Rectal smooth muscle tissue (tissue), 1 donor: Measurements from ENCODE around the gene TK2.
"Not testable (repeated sequence)": the region's sequence is repeated elsewhere in the genome, so short reads cannot be mapped to it uniquely, and the experiment has no call there.

Experiments used
- H3K27ac ChIP-seq: one replicate; pipeline ENCODE4 v1.7.0; 2013; ENCODE audit warnings: low read depth, low read length, inconsistent platforms
- H3K27me3 ChIP-seq: one replicate; pipeline ENCODE4 v1.7.0; 2013; ENCODE audit warnings: low read length; ENCODE audit not compliant: control insufficient read depth, insufficient read depth
- H3K36me3 ChIP-seq: one replicate; pipeline ENCODE4 v1.7.0; 2013; ENCODE audit warnings: low read length; ENCODE audit not compliant: control insufficient read depth, insufficient read depth
- H3K4me1 ChIP-seq: one replicate; pipeline ENCODE4 v1.7.0; 2013; ENCODE audit warnings: low read length; ENCODE audit not compliant: control insufficient read depth, insufficient read depth
- H3K4me3 ChIP-seq: one replicate; pipeline ENCODE4 v1.7.0; 2013; ENCODE audit warnings: low read length
- H3K9ac ChIP-seq: one replicate; pipeline ENCODE4 v1.7.0; 2013; ENCODE audit warnings: low read length

The TK2 gene

DNA sequence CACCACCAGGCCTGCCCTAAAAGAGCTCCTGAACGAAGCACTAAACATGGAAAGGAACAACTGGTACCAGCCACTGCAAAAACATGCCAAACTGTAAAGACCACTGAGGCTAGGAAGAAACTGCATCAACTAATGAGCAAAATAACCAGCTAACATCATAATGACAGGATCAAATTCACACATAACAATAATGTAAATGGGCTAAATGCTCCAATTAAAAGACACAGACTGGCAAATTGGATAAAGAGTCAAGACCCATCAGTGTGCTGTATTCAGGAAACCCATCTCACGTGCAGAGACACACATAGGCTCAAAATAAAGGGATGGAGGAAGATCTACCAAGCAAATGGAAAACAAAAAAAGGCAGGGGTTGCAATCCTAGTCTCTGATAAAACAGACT is 52.0 kb downstream of the TK2 start:
- not testable (repeated sequence) for H3K4me3 ChIP-seq, H3K4me1 ChIP-seq, H3K27me3 ChIP-seq, H3K9ac ChIP-seq, H3K27ac ChIP-seq, H3K36me3 ChIP-seq

DNA sequence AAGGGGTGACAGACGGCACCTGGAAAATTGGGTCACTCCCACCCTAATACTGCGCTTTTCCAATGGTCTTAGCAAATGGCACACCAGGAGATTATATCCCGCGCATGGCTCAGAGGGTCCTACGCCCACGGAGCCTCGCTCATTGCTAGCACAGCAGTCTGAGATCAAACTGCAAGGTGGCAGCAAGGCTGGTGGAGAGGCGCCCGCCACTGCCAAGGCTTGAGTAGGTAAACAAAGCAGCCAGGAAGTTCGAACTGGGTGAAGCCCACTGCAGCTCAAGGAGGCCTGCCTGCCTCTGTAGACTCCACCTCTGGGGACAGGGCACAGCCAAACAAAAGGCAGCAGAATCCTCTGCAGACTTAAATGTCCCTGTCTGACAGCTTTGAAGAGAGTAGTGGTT is 53.7 kb downstream of the TK2 start:
- not testable (repeated sequence) for H3K27me3 ChIP-seq, H3K36me3 ChIP-seq, H3K27ac ChIP-seq, H3K9ac ChIP-seq, H3K4me1 ChIP-seq, H3K4me3 ChIP-seq

DNA sequence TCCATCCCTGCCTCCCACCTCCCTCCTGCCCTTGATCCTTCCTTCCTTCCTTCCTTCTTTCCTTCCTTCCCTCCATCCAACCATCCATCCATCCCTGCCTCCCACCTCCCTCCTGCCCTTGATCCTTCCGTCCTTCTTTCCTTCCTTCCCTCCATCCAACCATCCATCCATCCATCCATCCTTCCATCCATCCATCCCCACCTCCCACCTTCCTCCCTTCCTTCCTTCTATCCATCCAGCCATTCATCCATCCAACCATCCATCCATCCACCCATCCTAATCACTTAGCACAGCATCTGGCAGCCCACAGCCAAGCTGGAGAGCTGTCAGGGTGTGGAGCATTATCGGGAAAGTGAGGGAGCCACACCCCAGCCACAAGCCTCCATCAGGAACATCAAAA is 54.5 kb downstream of the TK2 start:
- Histone ChIP-seq H3K9ac (no peak overlapping the region), H3K4me1 (no peaks in the 10 kb centered on the region), H3K27ac (no peak overlapping the region), H3K36me3 (no peaks in the 10 kb centered on the region), H3K4me3 (no peak overlapping the region), H3K27me3 (no peaks in the 10 kb centered on the region)

DNA sequence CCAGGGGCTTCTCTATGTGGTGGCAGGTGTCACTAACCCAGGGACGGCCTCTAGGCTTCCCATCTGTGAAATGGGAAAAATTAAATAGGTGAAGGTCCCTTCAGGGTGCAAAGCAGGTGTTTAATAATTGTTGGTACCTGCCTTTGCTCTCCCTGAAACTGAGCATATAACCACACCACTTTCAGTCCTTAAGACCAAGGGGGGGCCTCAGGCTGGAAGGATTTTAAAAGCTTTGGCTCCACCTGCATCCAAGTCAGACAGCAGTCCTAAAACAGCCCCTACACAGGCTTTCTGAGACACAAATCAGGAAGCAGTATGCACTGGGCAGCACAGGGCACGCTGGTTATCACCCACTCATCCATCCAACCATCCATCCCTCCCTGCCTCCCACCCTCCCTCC is 55.0 kb downstream of the TK2 start:
- no peaks in the 10 kb centered on the region for H3K36me3 ChIP-seq
- no peak overlapping the region for H3K27ac ChIP-seq
- H3K27me3 ChIP-seq = no peaks in the 10 kb centered on the region
- no peak overlapping the region for H3K4me3 ChIP-seq
- H3K4me1 ChIP-seq = no peaks in the 10 kb centered on the region
- H3K9ac ChIP-seq = no peak overlapping the region

DNA sequence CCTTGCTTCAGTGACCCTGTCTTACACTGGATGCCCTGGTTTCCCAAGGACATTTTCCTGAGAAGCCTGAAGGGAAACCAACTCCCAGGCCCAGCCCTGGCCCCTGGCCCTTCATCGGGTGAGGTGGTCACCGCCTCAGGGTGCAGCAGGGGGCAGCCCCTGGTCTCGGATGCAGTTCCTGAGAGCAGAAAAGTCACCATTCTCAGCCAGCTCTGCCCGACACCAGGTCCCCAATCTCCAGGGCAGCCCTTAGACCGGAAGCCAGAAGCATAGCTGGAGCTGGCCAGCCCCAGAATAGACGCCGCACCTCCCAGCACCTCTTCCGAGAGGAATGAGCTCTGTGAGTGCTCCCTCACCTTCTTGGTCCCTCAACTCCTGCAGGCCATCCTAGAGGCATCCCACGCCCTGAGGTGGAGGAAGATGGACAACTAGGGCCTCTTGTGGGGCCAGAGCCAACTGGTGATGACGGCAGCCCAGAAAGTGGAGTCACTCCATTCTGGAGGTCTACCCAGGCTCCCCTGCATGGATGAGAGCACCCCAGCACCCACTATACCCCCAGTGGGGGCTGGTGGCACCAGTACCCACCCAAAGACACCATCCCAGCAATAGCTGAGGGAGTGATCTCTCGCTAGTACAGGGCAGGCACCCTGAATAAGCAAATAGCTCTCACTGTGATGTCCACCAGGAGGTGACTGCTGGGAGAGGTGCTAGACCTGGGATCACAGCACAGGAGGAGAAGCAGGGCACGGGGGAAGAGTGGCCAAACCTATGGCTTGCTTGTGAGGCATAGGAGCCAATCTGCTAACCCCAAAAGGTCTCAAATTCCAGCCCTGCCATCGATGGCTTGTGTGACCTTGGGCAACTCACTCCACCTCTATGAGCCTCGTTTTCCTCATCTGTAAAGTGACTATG is 56.2 kb downstream of the TK2 start:
- H3K4me1 ChIP-seq = no peaks in the 10 kb centered on the region

DNA sequence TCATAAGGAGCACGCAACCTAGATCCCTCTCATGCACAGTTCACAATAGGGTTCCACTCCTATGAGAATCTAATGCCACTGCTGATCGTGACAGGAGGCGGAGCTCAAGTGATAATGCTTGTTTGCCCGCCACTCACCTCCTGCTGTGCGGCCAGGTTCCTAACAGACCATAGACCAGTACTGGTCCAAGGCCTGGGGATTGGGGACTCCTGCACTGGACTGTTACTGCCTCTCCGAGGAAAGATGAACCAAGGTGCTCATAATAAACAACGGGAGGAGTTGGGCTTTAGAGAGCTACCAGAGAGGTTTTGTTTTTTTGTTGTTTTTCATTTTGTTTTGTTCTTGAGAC is 58.2 kb downstream of the TK2 start:
- Histone ChIP-seq H3K27me3 (no peaks in the 10 kb centered on the region), H3K36me3 (no peaks in the 10 kb centered on the region), H3K4me3 (no peak overlapping the region), H3K4me1 (peaks cover 5% of the 10 kb centered on the region), H3K9ac (no peak overlapping the region), H3K27ac (no peak overlapping the region)

More for the DNA sequence above, 56.2 kb downstream of the TK2 start:
- Histone ChIP-seq H3K27ac (no peak overlapping the region), H3K4me3 (no peak overlapping the region), H3K36me3 (no peaks in the 10 kb centered on the region), H3K27me3 (no peaks in the 10 kb centered on the region), H3K9ac (no peak overlapping the region)

DNA sequence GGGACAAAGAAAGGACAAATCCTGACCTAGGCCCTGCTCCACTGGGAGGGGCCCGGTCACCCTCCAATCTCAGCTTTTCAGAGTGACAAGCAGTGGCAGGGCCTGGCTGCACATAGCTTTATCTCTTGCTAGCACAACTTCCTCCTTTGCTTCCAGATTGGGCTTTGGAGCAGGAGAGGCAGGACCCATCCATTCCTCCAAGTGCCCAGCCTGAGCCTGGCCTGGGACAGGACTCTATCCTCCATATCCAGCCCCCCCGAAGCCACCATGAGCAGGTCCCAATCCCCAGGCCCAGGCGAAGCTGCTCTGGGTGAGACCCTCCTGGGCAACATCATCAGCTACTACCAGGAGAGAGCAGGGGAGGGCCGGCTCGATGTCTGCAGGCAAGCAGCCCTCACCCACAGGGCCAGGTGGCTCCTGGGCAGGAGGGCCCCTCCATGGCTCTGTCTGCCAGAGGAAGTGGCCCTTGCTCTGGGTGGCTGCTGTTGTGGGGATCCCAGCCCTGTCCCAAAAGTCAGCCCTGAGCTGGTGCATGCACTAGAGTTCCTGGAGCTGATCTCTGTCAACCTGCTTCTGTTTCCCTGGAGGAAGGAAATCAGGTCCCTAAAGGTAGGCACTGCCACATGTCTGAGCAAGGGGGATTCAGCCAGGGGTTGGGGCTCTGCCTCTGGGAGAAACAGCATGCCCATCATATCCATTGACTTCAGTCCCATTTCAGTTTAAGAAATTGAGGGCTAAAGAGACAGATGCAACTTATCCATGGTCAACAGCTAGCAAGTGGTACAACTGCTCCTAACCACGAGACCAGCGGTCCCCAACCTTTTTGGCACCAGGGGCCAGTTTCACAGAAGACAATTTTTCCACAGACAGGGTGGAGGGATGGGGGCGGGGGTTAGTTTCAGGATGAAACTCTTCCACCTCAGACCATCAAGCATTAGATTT is 58.9 kb downstream of the TK2 start:
- no peaks in the 10 kb centered on the region for H3K27me3 ChIP-seq
- H3K27ac ChIP-seq = no peak overlapping the region
- no peak overlapping the region for H3K4me3 ChIP-seq
- peaks cover 8% of the 10 kb centered on the region for H3K4me1 ChIP-seq
- no peaks in the 10 kb centered on the region for H3K36me3 ChIP-seq
- H3K9ac ChIP-seq = no peak overlapping the region

DNA sequence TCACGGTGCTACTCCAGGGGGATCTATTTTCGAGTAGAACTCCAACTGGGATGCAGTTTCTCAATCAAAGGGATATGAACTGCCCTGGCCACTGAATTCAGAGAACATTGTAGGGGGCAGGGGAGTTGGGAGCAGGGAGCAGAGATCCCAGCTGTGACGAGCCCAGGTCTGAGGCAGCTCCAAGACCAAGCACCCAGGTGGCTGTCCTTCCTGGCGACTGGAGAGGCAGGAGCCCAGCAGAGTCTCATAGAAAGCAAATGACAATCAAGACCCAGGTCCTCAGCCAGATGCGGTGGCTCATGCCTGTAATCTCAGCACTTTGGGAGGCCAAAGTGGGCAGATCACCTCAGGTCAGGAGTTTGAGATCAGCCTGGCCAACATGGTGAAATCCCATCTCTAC is 60.1 kb downstream of the TK2 start:
- H3K9ac ChIP-seq = no peak overlapping the region
- H3K27ac ChIP-seq = no peak overlapping the region
- no peaks in the 10 kb centered on the region for H3K27me3 ChIP-seq
- H3K36me3 ChIP-seq = no peaks in the 10 kb centered on the region
- H3K4me1 ChIP-seq = peaks cover 8% of the 10 kb centered on the region
- H3K4me3 ChIP-seq = no peak overlapping the region

DNA sequence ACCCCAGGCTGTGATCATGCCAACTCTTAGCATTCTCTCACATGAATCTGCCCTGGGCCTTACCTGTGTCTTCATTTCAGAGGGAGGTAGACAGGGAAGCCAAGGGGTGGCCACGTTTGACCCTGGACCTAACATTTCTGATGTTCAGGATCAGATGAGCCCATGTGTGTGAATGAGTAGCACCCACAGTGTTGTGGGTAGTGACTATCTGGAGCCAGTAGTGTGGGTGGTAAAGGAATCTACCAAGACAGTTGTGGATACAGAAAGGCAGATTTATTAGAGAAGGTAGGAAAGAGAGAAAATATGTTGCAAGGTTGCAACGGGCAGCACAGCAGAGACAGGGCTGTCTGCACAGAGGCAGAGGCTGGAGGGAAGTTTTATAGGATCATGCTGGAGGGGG is 60.5 kb downstream of the TK2 start:
- Histone ChIP-seq H3K9ac (no peak overlapping the region), H3K4me3 (no peak overlapping the region), H3K4me1 (peaks cover 8% of the 10 kb centered on the region), H3K27ac (no peak overlapping the region), H3K27me3 (no peaks in the 10 kb centered on the region), H3K36me3 (no peaks in the 10 kb centered on the region)

DNA sequence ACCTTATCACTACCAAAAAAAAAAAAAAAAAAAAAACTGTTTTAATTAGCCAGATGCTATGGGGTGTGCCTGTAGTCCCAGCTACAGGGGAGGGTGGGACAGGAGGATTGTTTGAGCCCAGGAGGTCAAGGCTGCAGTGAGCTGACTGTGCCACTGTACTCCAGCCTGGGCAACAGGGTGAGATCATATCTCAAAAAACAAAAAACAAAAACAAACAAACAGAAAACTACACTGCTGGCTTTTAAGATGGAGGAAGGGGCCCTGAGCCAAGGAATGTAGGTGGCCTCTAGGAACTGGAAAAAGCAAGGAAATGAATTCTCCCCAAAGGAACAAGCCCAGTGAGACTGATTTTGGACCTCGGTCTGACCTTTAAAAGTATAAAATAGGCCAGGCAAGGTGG is 61.4 kb downstream of the TK2 start:
- H3K27me3 ChIP-seq = no peaks in the 10 kb centered on the region
- no peaks in the 10 kb centered on the region for H3K36me3 ChIP-seq
- H3K9ac ChIP-seq = no peak overlapping the region
- no peak overlapping the region for H3K4me3 ChIP-seq
- H3K4me1 ChIP-seq = peaks cover 8% of the 10 kb centered on the region
- no peak overlapping the region for H3K27ac ChIP-seq

DNA sequence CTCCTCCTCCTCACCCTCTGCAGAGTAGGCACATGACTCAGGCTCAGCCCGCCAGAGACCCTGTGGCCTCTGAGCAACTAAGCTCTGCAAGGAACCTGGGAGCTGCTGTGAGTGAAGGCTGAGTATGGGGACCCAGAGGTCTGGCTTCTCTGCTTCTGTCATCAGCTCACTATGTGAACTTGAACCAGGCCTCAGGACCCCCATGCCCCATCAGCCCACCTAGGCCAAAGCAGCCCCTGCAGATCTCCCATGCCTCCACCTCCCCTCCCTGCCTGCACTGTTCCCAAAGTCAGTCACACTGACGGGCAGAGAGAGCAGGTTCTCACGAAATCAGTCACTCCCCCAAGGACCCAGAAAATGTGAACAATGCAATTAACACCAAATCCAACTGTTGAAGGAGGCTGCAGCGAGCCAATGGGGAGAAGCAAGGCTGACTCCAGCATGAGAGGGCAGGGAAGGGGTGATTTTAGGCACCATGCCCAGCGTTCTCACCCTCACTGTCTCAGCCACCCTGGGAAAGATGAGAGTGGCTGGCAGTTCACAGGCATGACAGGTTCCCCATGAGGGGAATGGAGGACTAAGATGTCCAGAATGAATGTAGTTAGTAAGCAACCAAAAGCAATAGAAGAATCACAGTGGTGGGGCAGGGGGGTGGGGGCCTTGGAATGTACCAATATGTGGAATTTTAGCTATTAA is 62.2 kb downstream of the TK2 start:
- H3K4me1 ChIP-seq = peaks cover 8% of the 10 kb centered on the region
- no peak overlapping the region for H3K9ac ChIP-seq
- no peak overlapping the region for H3K27ac ChIP-seq
- H3K36me3 ChIP-seq = no peaks in the 10 kb centered on the region
- H3K4me3 ChIP-seq = no peak overlapping the region
- no peaks in the 10 kb centered on the region for H3K27me3 ChIP-seq
